22Rv1 (cell line): ENCODE measurements around the gene VSTM2B.

Experiments used
- ZFX ChIP-seq: fragments of 450-650 bp; IDR thresholded peaks from 2 replicates; pipeline ENCODE4 v1.6.1; 2017; ENCODE audit warnings: antibody characterized with exemption, borderline replicate concordance
- TF ChIP-seq, protein P1 (sequence below): fragments of 450-650 bp; IDR thresholded peaks from 2 replicates; pipeline ENCODE4 v1.5.1; 2017; ENCODE audit warnings: mild to moderate bottlenecking

DNA sequence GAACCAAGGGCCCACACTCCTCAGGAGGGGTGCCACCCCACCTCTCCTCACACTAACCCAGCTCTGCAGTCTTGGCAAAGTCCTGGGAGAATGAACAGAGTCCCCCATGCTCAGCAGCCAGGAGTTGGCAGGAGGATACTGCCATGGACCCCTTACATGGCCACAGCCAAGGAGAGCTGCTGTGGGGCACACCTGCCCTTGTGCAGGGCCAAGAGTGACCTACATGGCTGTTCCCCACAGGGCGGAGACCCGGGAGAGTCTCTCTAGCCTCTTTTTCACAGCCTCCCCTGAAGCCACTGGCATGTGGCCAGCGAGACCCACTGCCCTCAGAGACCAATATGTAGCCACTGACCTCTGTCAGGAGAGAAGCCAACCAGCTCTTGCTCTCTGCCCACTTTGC lies 45.9 kb upstream of the VSTM2B start:
- TF ChIP-seq, protein P1, sequence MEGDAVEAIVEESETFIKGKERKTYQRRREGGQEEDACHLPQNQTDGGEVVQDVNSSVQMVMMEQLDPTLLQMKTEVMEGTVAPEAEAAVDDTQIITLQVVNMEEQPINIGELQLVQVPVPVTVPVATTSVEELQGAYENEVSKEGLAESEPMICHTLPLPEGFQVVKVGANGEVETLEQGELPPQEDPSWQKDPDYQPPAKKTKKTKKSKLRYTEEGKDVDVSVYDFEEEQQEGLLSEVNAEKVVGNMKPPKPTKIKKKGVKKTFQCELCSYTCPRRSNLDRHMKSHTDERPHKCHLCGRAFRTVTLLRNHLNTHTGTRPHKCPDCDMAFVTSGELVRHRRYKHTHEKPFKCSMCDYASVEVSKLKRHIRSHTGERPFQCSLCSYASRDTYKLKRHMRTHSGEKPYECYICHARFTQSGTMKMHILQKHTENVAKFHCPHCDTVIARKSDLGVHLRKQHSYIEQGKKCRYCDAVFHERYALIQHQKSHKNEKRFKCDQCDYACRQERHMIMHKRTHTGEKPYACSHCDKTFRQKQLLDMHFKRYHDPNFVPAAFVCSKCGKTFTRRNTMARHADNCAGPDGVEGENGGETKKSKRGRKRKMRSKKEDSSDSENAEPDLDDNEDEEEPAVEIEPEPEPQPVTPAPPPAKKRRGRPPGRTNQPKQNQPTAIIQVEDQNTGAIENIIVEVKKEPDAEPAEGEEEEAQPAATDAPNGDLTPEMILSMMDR, result no peak
- no peak for TF ChIP-seq ZFX
